Heart left ventricle (tissue), 16 donors: Measurements from ENCODE around the gene GRM2. TPM values are rescaled to one million over a fixed set of nuclear protein-coding genes. Genes with fewer than 3 reads are reported as not detected.

Experiments used
- ATAC-seq, 4 donors: fragments of 200-7000 bp; cut with Tn5 transposase; one replicate each; pipeline ENCODE4 v1.9.1; 2020 to 2022; ENCODE audit warnings: moderate library complexity in 4 of 4, mild to moderate bottlenecking in 3 of 4, moderate number of reproducible peaks in 1 of 4
- DNase-seq, 5 donors: peaks; one replicate each; pipeline ENCODE4 v3.0.0-alpha.2; 2020
- H3K27ac ChIP-seq, 12 donors: fragments of 200-600 bp; sonication (generic) in 4 of 12; one replicate each; pipeline versions ENCODE4 v1.5.0 to v1.8.0; 2016 to 2022; ENCODE audit warnings: mild to moderate bottlenecking in 2 of 12
- H3K27me3 ChIP-seq, 9 donors: fragments of 200-600 bp; sonication (generic) in 2 of 9; one replicate each; pipeline versions ENCODE4 v1.5.1 to v1.8.0; 2016 to 2022; ENCODE audit warnings: mild to moderate bottlenecking in 3 of 9
- H3K36me3 ChIP-seq, 9 donors: fragments of 200-600 bp; sonication (generic) in 2 of 9; one replicate each; pipeline versions ENCODE4 v1.5.0 to v1.8.0; 2018 to 2022; ENCODE audit warnings: mild to moderate bottlenecking in 2 of 9
- H3K4me1 ChIP-seq, 12 donors: fragments of 200-600 bp; sonication (generic) in 4 of 12; one replicate each; pipeline versions ENCODE4 v1.5.0 to v1.8.0; 2016 to 2022; ENCODE audit warnings: mild to moderate bottlenecking in 3 of 12
- H3K4me3 ChIP-seq, 12 donors: fragments of 200-600 bp; sonication (generic) in 4 of 12; one replicate each; pipeline versions ENCODE4 v1.5.0 to v1.8.0; 2017 to 2022; ENCODE audit warnings: mild to moderate bottlenecking in 9 of 12, moderate library complexity in 4 of 12
- H3K9me3 ChIP-seq, 12 donors: fragments of 200-600 bp; sonication (generic) in 4 of 12; one replicate each; pipeline versions ENCODE4 v1.5.0 to v1.8.0; 2016 to 2022; ENCODE audit warnings: mild to moderate bottlenecking in 1 of 12
- CTCF ChIP-seq, 12 donors: fragments of 200-600 bp; sonication (generic) in 4 of 12; IDR thresholded peaks; one replicate each; pipeline versions ENCODE4 v1.5.0 to v1.8.0; 2018 to 2022; ENCODE audit warnings: antibody characterized with exemption in 12 of 12, mild to moderate bottlenecking in 5 of 12
- POLR2A ChIP-seq, 2 donors: fragments of 450-650 bp; IDR thresholded peaks; one replicate each; pipeline ENCODE4 v1.6.1; 2017; ENCODE audit warnings: antibody characterized with exemption in 2 of 2, mild to moderate bottlenecking in 2 of 2, moderate library complexity in 2 of 2
- WGBS, 4 donors: extraction: QIAGEN DNeasy Blood & Tissue Kit in 2 of 4; methylation state at CpG; one replicate each; pipeline versions ENCODE4 v1.1.5 to v1.1.7; 2013 to 2018; 5-methylcytosine and 5-hydroxymethylcytosine counted together
- intact Hi-C, 10 donors: fragments of 100-400 bp; cut with DNase I; formaldehyde crosslinking; loops; one replicate each; pipeline versions ENCODE4 v1.11.1 to v1.14.2; 2022
- polyA plus RNA-seq, 2 donors: library from polyadenylated mRNA; stranded (reverse); fragments of 200-250 nt; gene quantifications; one replicate each; pipeline ENCODE4 v1.2.3, GENCODE V29; 2013
- total RNA-seq, 9 donors: library from RNA; depleted of rRNA in 2 of 9; stranded (reverse); fragments of >200 nt in 2 of 9; fragmentation: NEBNext Ultra II Directional in 3 of 9; extraction: Animal tissue kit (Norgen Biotek cat#: 25700) in 3 of 9; gene quantifications; one replicate each; pipeline versions ENCODE4 v1.1.0 to v1.2.4, GENCODE V29; 2016 to 2023
- donor health status: ischemic (EF 13 %, LVEDD 7.1; RV severe dilation, severe dysfunction).
- donor health status: healthy with polysubstance abuse.
- donor health status: DM: no; HTN: yes; CAD: no.
- donor health status: DM: no; HTN: no; CAD: no.
- donor health status: ischemic (EF 25% LVEDD 6.9; RV normal size, moderate dysfunction).
- donor health status: ischemic (EF 25% LVEDD 5.7; RV mildly dilated, moderate dysfunction).
- donor health status: healthy.
- donor health status: DM: yes; HTN: yes; CAD: no.
- donor health status: ischemic (EF 35%, LVEDD 5.7; RV mildly dilated, moderate dysfunction).
- donor health status: nonischemic (EF 11% LVEDD 7.7; RV severe dilation, severe dysfunction).
- donor health status: DM: yes; HTN: yes; CAD: no.
- donor health status: PGD.
- donor health status: ischemic (EF 29% LVEDD 5.4; RV normal size, mild dysfunction).
- donor health status: nonischemic (EF 23%, LVEDD 6.1; RV moderate dilation, normal function).

The GRM2 gene
- total and polyA plus RNA-seq, 11 donors = 0.03 to 0.95 (median 0.40) TPM; not detected in 2

- Histone ChIP-seq H3K27ac (no peak overlapping the region), H3K27me3 (no peaks in the 10 kb centered on the region), H3K36me3 (peaks cover 0 to 67% (median 50%) of the 10 kb centered on the region in 9 donors), H3K9me3 (no peaks in the 10 kb centered on the region), H3K4me3 (no peak overlapping the region), H3K4me1 (peaks cover 0 to 17% (median 2%) of the 10 kb centered on the region in 12 donors)
- intact Hi-C loops = loop anchor here in 1 of 10 donors (2.0 kb wide), 1 partner anchor 57 kb away; no protein-coding TSS in a partner anchor
- ATAC-seq = no peak
- WGBS, 4 donors = 55 to 74% (median 64%) methylated on average over 8 to 12 of the region's 12 CpGs
- TF ChIP-seq CTCF (IDR thresholded peaks at IDR 0.05) (no peak), POLR2A (IDR thresholded peaks at IDR 0.05) (no peak)
- DNase-seq = peak in 2 of 5 donors; percentile 14 to 56
Measured at GRCh38 chr3:51703761-51704510, 2.9 kb upstream of the GRM2 start.

- no peak for ATAC-seq
- no peaks in the 10 kb centered on the region for H3K27me3 ChIP-seq
- no peaks in the 10 kb centered on the region for H3K9me3 ChIP-seq
- no peak for TF ChIP-seq POLR2A (IDR thresholded peaks at IDR 0.05)
- TF ChIP-seq CTCF (IDR thresholded peaks at IDR 0.05) = no peak
- peaks cover 0 to 61% (median 44%) of the 10 kb centered on the region in 9 donors for H3K36me3 ChIP-seq
- intact Hi-C loops = no loop called here
- no peak overlapping the region for H3K27ac ChIP-seq
- DNase-seq = peak in 2 of 5 donors; percentile 16 to 40
- H3K4me3 ChIP-seq = no peak overlapping the region
- peaks cover 0 to 17% (median 2%) of the 10 kb centered on the region in 12 donors for H3K4me1 ChIP-seq
- 92 to 96% (median 94%) methylated on average over 3 to 4 of the region's 4 CpGs for WGBS, 4 donors
Measured at GRCh38 chr3:51704511-51704950, 2.3 kb upstream of the GRM2 start.

- ATAC-seq (no peak), DNase-seq (peak in 2 of 5 donors; percentile 2 to 20)
- Histone ChIP-seq H3K27ac (no peak overlapping the region), H3K4me1 (peaks cover 0 to 17% (median 2%) of the 10 kb centered on the region in 12 donors), H3K9me3 (no peaks in the 10 kb centered on the region), H3K36me3 (peaks cover 0 to 51% (median 35%) of the 10 kb centered on the region in 9 donors), H3K4me3 (no peak overlapping the region), H3K27me3 (no peaks in the 10 kb centered on the region)
- TF ChIP-seq POLR2A (IDR thresholded peaks at IDR 0.05) (no peak), CTCF (IDR thresholded peaks at IDR 0.05) (no peak)
- 90 to 94% (median 92%) methylated on average over 8 of the region's 8 CpGs for WGBS, 4 donors
- intact Hi-C loops = loop anchor here in 1 of 10 donors (5.0 kb wide), 1 partner anchor 92 kb away; no protein-coding TSS in a partner anchor
Measured at GRCh38 chr3:51705276-51706020, 1.4 kb upstream of the GRM2 start.

- no peaks in the 10 kb centered on the region for H3K27me3 ChIP-seq
- TF ChIP-seq POLR2A (IDR thresholded peaks at IDR 0.05) (no peak), CTCF (IDR thresholded peaks at IDR 0.05) (no peak)
- peaks cover 0 to 17% (median 2%) of the 10 kb centered on the region in 12 donors for H3K4me1 ChIP-seq
- H3K36me3 ChIP-seq = peaks cover 0 to 45% (median 30%) of the 10 kb centered on the region in 9 donors
- ATAC-seq (no peak), DNase-seq (peak in 2 of 5 donors; percentile 10 to 13)
- intact Hi-C loops = loop anchor here in 1 of 10 donors (5.0 kb wide), 1 partner anchor 91 kb away; no protein-coding TSS in a partner anchor
- no peaks in the 10 kb centered on the region for H3K9me3 ChIP-seq
- WGBS, 4 donors = 79 to 92% (median 84%) methylated on average over 3 of the region's 3 CpGs
- H3K4me3 ChIP-seq = no peak overlapping the region
- H3K27ac ChIP-seq = no peak overlapping the region
Measured at GRCh38 chr3:51706021-51706485, 815 bp upstream of the GRM2 start.
